GM23338 (cell line): ENCODE data around the gene GVQW3. TPM values are rescaled to one million over a fixed set of nuclear protein-coding genes. Genes with fewer than 3 reads are reported as not detected.

ENCODE experiments used
- ATAC-seq: fragments of 200-7000 bp; cut with Tn5 transposase; 3 replicates; pipeline ENCODE4 v1.9.1; 2020
- DNase-seq: peaks from one replicate; pipeline ENCODE4 v3.0.0-alpha.2; 2015; ENCODE audit warnings: low spot score
- H2AFZ ChIP-seq: fragments of 200-600 bp; sonication (generic); 2 replicates; pipeline ENCODE4 v1.8.0; 2016; ENCODE audit warnings: antibody characterized with exemption, mild to moderate bottlenecking, moderate library complexity
- H3F3A ChIP-seq: fragments of 200-600 bp; sonication (generic); replicated peaks from 2 replicates; pipeline ENCODE4 v1.8.0; 2017; ENCODE audit warnings: antibody characterized with exemption, mixed run types, low read depth
- H3K27ac ChIP-seq: fragments of 200-600 bp; sonication (generic); 2 replicates; pipeline ENCODE4 v1.6.1; 2016; ENCODE audit warnings: low read depth
- H3K27me3 ChIP-seq: fragments of 200-600 bp; sonication (generic); 2 replicates; pipeline ENCODE4 v1.8.0; 2016; ENCODE audit warnings: mild to moderate bottlenecking, mixed run types, moderate library complexity; ENCODE audit not compliant: insufficient read depth
- H3K36me3 ChIP-seq: fragments of 200-600 bp; sonication (generic); 2 replicates; pipeline ENCODE4 v1.8.0; 2016; ENCODE audit warnings: mild to moderate bottlenecking; ENCODE audit not compliant: insufficient read depth
- H3K4me1 ChIP-seq: fragments of 200-600 bp; sonication (generic); 2 replicates; pipeline ENCODE4 v1.8.0; 2016; ENCODE audit warnings: mild to moderate bottlenecking, moderate library complexity; ENCODE audit not compliant: insufficient read depth
- H3K4me2 ChIP-seq: fragments of 200-600 bp; sonication (generic); 2 replicates; pipeline ENCODE4 v1.7.1; 2017; ENCODE audit warnings: mixed run types
- H3K4me3 ChIP-seq: fragments of 200-600 bp; sonication (generic); 2 replicates; pipeline ENCODE4 v1.6.1; 2016; ENCODE audit warnings: mixed run types
- H3K79me2 ChIP-seq: fragments of 200-600 bp; sonication (generic); replicated peaks from 2 replicates; pipeline ENCODE4 v1.8.0; 2017; ENCODE audit warnings: mild to moderate bottlenecking; ENCODE audit not compliant: insufficient read depth
- H3K9me2 ChIP-seq: fragments of 200-600 bp; sonication (generic); 2 replicates; pipeline ENCODE4 v1.8.0; 2017; ENCODE audit not compliant: insufficient read depth
- H4K20me1 ChIP-seq: fragments of 200-600 bp; sonication (generic); replicated peaks from 2 replicates; pipeline ENCODE4 v1.8.0; 2017; ENCODE audit warnings: mild to moderate bottlenecking; ENCODE audit not compliant: insufficient read depth
- H3K27ac Mint-ChIP-seq: 2 replicates; pipeline ENCODE4 v1.8.0; 2020; ENCODE audit warnings: inconsistent platforms, mild to moderate bottlenecking, moderate library complexity, mixed read lengths
- H3K27me3 Mint-ChIP-seq: 3 replicates; pipeline ENCODE4 v1.8.0; 2022; ENCODE audit warnings: low read depth, mild to moderate bottlenecking, moderate library complexity, mixed read lengths, inconsistent platforms; ENCODE audit not compliant: insufficient read depth, poor library complexity
- H3K36me3 Mint-ChIP-seq: 3 replicates; pipeline ENCODE4 v1.8.0; 2021; ENCODE audit warnings: low read depth, mild to moderate bottlenecking, inconsistent platforms, moderate library complexity, mixed read lengths
- H3K4me1 Mint-ChIP-seq: 3 replicates; pipeline ENCODE4 v1.8.0; 2020; ENCODE audit warnings: mild to moderate bottlenecking, inconsistent platforms, mixed read lengths
- H3K4me3 Mint-ChIP-seq: 3 replicates; pipeline ENCODE4 v1.8.0; 2021; ENCODE audit warnings: moderate library complexity, mild to moderate bottlenecking, inconsistent platforms, mixed read lengths
- H3K9me3 Mint-ChIP-seq: 3 replicates; pipeline ENCODE4 v1.8.0; 2020; ENCODE audit warnings: moderate library complexity, mild to moderate bottlenecking, inconsistent platforms, mixed read lengths
- CREB1 ChIP-seq: fragments of 250-450 bp; sonication (Bioruptor Pico); IDR thresholded peaks from 2 replicates; pipeline ENCODE4 v1.5.0; 2020; ENCODE audit warnings: low read depth, mild to moderate bottlenecking, moderate library complexity
- EZH2 ChIP-seq: fragments of 200-600 bp; sonication (generic); IDR thresholded peaks from one replicate; pipeline ENCODE4 v1.8.0; 2017; ENCODE audit warnings: antibody characterized with exemption, mild to moderate bottlenecking, low read depth; ENCODE audit not compliant: unreplicated experiment
- EZH2phosphoT487 ChIP-seq: fragments of 200-600 bp; sonication (generic); IDR thresholded peaks from one replicate; pipeline ENCODE4 v1.8.1; 2018; ENCODE audit warnings: antibody characterized with exemption; ENCODE audit not compliant: unreplicated experiment
- JUNB ChIP-seq: IDR thresholded peaks from one replicate; pipeline ENCODE4 v1.6.1; 2016; ENCODE audit warnings: antibody characterized with exemption; ENCODE audit not compliant: unreplicated experiment
- NANOG ChIP-seq: IDR thresholded peaks from 2 replicates; pipeline ENCODE4 v1.6.1; 2016; ENCODE audit warnings: antibody characterized with exemption, borderline replicate concordance
- POLR2AphosphoS5 ChIP-seq: IDR thresholded peaks from 2 replicates; pipeline ENCODE4 v1.6.1; 2016; ENCODE audit warnings: antibody characterized with exemption, low read depth
- STAT1 ChIP-seq: IDR thresholded peaks from one replicate; pipeline ENCODE4 v1.6.1; 2016; ENCODE audit warnings: antibody characterized with exemption; ENCODE audit not compliant: unreplicated experiment
- ZNF114 ChIP-seq: fragments of 250-450 bp; sonication (Bioruptor Pico); IDR thresholded peaks from 2 replicates; pipeline ENCODE4 v1.5.0; 2020; ENCODE audit warnings: mild to moderate bottlenecking, moderate library complexity
- ZNF331 ChIP-seq: fragments of 250-450 bp; sonication (Bioruptor Pico); IDR thresholded peaks from 2 replicates; pipeline ENCODE4 v1.5.0; 2020; ENCODE audit warnings: low read depth, mild to moderate bottlenecking, moderate library complexity
- polyA plus RNA-seq: library from polyadenylated mRNA; unstranded; fragments of >200 nt; fragmentation: Nextera tagmentation; extraction: Ambion mirVana; gene quantifications from 2 replicates; pipeline ENCODE4 v1.2.1, GENCODE V29; 2016
- total RNA-seq: library from RNA; depleted of rRNA; stranded (reverse); fragments of >200 nt; shearing (Covaris generic); gene quantifications from 2 replicates; pipeline ENCODE4 v1.2.3, GENCODE V29; 2014
- TF ChIP-seq, protein P1 (sequence below), 2 experiments: fragments of 200-600 bp in 1 of 2; sonication (generic) in 1 of 2; conservative IDR thresholded peaks; 2 replicates each; pipeline versions ENCODE4 v1.5.1 to v1.6.1; 2016 to 2017; ENCODE audit warnings: antibody characterized with exemption in 2 of 2, low read depth in 2 of 2, mild to moderate bottlenecking in 2 of 2, moderate library complexity in 1 of 2
- TF ChIP-seq, protein P2 (sequence below): IDR thresholded peaks from one replicate; pipeline ENCODE4 v1.6.1; 2018; ENCODE audit warnings: antibody characterized with exemption; ENCODE audit not compliant: unreplicated experiment
- TF ChIP-seq, protein P3 (sequence below): IDR thresholded peaks from 2 replicates; pipeline ENCODE4 v1.6.1; 2016; ENCODE audit warnings: antibody characterized with exemption
- TF ChIP-seq, protein P4 (sequence below): fragments of 250-450 bp; sonication (Bioruptor Pico); IDR thresholded peaks from 2 replicates; pipeline ENCODE4 v1.5.0; 2020; ENCODE audit warnings: mild to moderate bottlenecking, moderate library complexity

GVQW3 gene
- total and polyA plus RNA-seq, 2 experiments from 2014 or later = 3.5 to 4.9 TPM

- Histone ChIP-seq H3K79me2 (peaks cover 44% of the 10 kb centered on the region), H3K27ac (peak overlapping the region; percentile 98), H3K4me2 (peak overlapping the region; percentile 54)
Observed at GRCh38 chr11:76455331-76455730, 74.2 kb downstream of the GVQW3 start.

More at GRCh38 chr11:76455331-76455730, 74.2 kb downstream of the GVQW3 start:
- no peaks in the 10 kb centered on the region for H3K27me3 ChIP-seq
- peak overlapping the region; percentile 36 for H3K4me3 ChIP-seq
- H4K20me1 ChIP-seq = no peaks in the 10 kb centered on the region
- no peaks in the 10 kb centered on the region for H3K9me2 ChIP-seq
- peaks cover 78% of the 10 kb centered on the region for H3K4me1 Mint-ChIP-seq
- peak overlapping the region; percentile 42 for H3K4me3 Mint-ChIP-seq
- H3F3A ChIP-seq = no peaks in the 10 kb centered on the region
- H3K36me3 ChIP-seq = no peaks in the 10 kb centered on the region
- no peaks in the 10 kb centered on the region for H3K9me3 Mint-ChIP-seq
- ATAC-seq (peak; percentile 96), DNase-seq (peak; percentile 98)
- H3K27me3 Mint-ChIP-seq = no peaks in the 10 kb centered on the region
- H3K4me1 ChIP-seq = peaks cover 69% of the 10 kb centered on the region
- TF ChIP-seq NANOG (peak; percentile 76; the same call in 1 of the 2 replicates), STAT1 (no peak), ZNF114 (no peak), EZH2 (no peak), EZH2phosphoT487 (no peak), CREB1 (CRISPR knock-in tag) (peak; percentile 25; the same call in 1 of the 2 replicates), ZNF331 (CRISPR knock-in tag) (no peak), POLR2AphosphoS5 (no peak), JUNB (no peak)
- TF ChIP-seq, protein P1, sequence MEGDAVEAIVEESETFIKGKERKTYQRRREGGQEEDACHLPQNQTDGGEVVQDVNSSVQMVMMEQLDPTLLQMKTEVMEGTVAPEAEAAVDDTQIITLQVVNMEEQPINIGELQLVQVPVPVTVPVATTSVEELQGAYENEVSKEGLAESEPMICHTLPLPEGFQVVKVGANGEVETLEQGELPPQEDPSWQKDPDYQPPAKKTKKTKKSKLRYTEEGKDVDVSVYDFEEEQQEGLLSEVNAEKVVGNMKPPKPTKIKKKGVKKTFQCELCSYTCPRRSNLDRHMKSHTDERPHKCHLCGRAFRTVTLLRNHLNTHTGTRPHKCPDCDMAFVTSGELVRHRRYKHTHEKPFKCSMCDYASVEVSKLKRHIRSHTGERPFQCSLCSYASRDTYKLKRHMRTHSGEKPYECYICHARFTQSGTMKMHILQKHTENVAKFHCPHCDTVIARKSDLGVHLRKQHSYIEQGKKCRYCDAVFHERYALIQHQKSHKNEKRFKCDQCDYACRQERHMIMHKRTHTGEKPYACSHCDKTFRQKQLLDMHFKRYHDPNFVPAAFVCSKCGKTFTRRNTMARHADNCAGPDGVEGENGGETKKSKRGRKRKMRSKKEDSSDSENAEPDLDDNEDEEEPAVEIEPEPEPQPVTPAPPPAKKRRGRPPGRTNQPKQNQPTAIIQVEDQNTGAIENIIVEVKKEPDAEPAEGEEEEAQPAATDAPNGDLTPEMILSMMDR (conservative IDR thresholded peaks at IDR 0.05; ENCODE audit: low read depth in 2 of 2) = no peak
- TF ChIP-seq, protein P2, sequence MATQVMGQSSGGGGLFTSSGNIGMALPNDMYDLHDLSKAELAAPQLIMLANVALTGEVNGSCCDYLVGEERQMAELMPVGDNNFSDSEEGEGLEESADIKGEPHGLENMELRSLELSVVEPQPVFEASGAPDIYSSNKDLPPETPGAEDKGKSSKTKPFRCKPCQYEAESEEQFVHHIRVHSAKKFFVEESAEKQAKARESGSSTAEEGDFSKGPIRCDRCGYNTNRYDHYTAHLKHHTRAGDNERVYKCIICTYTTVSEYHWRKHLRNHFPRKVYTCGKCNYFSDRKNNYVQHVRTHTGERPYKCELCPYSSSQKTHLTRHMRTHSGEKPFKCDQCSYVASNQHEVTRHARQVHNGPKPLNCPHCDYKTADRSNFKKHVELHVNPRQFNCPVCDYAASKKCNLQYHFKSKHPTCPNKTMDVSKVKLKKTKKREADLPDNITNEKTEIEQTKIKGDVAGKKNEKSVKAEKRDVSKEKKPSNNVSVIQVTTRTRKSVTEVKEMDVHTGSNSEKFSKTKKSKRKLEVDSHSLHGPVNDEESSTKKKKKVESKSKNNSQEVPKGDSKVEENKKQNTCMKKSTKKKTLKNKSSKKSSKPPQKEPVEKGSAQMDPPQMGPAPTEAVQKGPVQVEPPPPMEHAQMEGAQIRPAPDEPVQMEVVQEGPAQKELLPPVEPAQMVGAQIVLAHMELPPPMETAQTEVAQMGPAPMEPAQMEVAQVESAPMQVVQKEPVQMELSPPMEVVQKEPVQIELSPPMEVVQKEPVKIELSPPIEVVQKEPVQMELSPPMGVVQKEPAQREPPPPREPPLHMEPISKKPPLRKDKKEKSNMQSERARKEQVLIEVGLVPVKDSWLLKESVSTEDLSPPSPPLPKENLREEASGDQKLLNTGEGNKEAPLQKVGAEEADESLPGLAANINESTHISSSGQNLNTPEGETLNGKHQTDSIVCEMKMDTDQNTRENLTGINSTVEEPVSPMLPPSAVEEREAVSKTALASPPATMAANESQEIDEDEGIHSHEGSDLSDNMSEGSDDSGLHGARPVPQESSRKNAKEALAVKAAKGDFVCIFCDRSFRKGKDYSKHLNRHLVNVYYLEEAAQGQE = no peak
- TF ChIP-seq, protein P3, sequence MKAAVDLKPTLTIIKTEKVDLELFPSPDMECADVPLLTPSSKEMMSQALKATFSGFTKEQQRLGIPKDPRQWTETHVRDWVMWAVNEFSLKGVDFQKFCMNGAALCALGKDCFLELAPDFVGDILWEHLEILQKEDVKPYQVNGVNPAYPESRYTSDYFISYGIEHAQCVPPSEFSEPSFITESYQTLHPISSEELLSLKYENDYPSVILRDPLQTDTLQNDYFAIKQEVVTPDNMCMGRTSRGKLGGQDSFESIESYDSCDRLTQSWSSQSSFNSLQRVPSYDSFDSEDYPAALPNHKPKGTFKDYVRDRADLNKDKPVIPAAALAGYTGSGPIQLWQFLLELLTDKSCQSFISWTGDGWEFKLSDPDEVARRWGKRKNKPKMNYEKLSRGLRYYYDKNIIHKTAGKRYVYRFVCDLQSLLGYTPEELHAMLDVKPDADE = no peak
- TF ChIP-seq, protein P4, sequence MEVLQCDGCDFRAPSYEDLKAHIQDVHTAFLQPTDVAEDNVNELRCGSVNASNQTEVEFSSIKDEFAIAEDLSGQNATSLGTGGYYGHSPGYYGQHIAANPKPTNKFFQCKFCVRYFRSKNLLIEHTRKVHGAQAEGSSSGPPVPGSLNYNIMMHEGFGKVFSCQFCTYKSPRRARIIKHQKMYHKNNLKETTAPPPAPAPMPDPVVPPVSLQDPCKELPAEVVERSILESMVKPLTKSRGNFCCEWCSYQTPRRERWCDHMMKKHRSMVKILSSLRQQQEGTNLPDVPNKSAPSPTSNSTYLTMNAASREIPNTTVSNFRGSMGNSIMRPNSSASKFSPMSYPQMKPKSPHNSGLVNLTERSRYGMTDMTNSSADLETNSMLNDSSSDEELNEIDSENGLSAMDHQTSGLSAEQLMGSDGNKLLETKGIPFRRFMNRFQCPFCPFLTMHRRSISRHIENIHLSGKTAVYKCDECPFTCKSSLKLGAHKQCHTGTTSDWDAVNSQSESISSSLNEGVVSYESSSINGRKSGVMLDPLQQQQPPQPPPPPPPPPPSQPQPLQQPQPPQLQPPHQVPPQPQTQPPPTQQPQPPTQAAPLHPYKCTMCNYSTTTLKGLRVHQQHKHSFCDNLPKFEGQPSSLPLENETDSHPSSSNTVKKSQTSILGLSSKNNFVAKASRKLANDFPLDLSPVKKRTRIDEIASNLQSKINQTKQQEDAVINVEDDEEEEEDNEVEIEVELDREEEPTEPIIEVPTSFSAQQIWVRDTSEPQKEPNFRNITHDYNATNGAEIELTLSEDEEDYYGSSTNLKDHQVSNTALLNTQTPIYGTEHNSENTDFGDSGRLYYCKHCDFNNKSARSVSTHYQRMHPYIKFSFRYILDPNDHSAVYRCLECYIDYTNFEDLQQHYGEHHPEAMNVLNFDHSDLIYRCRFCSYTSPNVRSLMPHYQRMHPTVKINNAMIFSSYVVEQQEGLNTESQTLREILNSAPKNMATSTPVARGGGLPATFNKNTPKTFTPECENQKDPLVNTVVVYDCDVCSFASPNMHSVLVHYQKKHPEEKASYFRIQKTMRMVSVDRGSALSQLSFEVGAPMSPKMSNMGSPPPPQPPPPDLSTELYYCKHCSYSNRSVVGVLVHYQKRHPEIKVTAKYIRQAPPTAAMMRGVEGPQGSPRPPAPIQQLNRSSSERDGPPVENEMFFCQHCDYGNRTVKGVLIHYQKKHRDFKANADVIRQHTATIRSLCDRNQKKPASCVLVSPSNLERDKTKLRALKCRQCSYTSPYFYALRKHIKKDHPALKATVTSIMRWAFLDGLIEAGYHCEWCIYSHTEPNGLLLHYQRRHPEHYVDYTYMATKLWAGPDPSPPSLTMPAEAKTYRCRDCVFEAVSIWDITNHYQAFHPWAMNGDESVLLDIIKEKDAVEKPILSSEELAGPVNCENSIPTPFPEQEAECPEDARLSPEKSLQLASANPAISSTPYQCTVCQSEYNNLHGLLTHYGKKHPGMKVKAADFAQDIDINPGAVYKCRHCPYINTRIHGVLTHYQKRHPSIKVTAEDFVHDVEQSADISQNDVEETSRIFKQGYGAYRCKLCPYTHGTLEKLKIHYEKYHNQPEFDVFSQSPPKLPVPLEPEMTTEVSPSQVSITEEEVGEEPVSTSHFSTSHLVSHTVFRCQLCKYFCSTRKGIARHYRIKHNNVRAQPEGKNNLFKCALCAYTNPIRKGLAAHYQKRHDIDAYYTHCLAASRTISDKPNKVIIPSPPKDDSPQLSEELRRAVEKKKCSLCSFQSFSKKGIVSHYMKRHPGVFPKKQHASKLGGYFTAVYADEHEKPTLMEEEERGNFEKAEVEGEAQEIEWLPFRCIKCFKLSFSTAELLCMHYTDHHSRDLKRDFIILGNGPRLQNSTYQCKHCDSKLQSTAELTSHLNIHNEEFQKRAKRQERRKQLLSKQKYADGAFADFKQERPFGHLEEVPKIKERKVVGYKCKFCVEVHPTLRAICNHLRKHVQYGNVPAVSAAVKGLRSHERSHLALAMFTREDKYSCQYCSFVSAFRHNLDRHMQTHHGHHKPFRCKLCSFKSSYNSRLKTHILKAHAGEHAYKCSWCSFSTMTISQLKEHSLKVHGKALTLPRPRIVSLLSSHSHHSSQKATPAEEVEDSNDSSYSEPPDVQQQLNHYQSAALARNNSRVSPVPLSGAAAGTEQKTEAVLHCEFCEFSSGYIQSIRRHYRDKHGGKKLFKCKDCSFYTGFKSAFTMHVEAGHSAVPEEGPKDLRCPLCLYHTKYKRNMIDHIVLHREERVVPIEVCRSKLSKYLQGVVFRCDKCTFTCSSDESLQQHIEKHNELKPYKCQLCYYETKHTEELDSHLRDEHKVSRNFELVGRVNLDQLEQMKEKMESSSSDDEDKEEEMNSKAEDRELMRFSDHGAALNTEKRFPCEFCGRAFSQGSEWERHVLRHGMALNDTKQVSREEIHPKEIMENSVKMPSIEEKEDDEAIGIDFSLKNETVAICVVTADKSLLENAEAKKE (CRISPR knock-in tag) = peak; percentile 78
- peak overlapping the region; percentile 96 for H3K27ac Mint-ChIP-seq
- H3K36me3 Mint-ChIP-seq = peaks cover 25% of the 10 kb centered on the region; the same call in 2 of the 3 replicates
- no peak overlapping the region for H2AFZ ChIP-seq
